ENCODE measurements around the gene L3MBTL4.
"Not testable (repeated sequence)": the region's sequence is repeated elsewhere in the genome, so short reads cannot be mapped to it uniquely, and the experiment has no call there.

L3MBTL4 gene

GRCh38 chr18:6161549-6161948, 253.2 kb downstream of the L3MBTL4 start:
- Mint-ChIP-seq H3K36me3 (ENCODE audit: low read depth) (no peaks in the 10 kb centered on the region), H3K27me3 (ENCODE audit: low read depth) (no peaks in the 10 kb centered on the region), H3K4me3 (no peak overlapping the region), H3K9me3 (peaks cover 13% of the 10 kb centered on the region), H3K27ac (no peak overlapping the region), H3K4me1 (ENCODE audit: low read depth) (no peaks in the 10 kb centered on the region)
- no peak for DNase-seq (ENCODE audit: low spot score)

- H3K4me1 Mint-ChIP-seq (ENCODE audit: low read depth): no peaks in the 10 kb centered on the region
- no peak overlapping the region for H3K27ac Mint-ChIP-seq
- H3K4me3 Mint-ChIP-seq: no peak overlapping the region
- no peaks in the 10 kb centered on the region for H3K27me3 Mint-ChIP-seq (ENCODE audit: low read depth)
- no peaks in the 10 kb centered on the region for H3K36me3 Mint-ChIP-seq (ENCODE audit: low read depth)
- no peak for DNase-seq (ENCODE audit: low spot score)
- H3K9me3 Mint-ChIP-seq: peaks cover 8% of the 10 kb centered on the region
These were observed 255.3 kb downstream of the L3MBTL4 start for GRCh38 chr18:6159426-6159825.

- H3K4me1 Mint-ChIP-seq (ENCODE audit: low read depth): no peaks in the 10 kb centered on the region
- H3K9me3 Mint-ChIP-seq: peaks cover 8% of the 10 kb centered on the region
- H3K27ac Mint-ChIP-seq: no peak overlapping the region
- no peaks in the 10 kb centered on the region for H3K36me3 Mint-ChIP-seq (ENCODE audit: low read depth)
- H3K27me3 Mint-ChIP-seq (ENCODE audit: low read depth): no peaks in the 10 kb centered on the region
- no peak for DNase-seq (ENCODE audit: low spot score)
- H3K4me3 Mint-ChIP-seq: no peak overlapping the region
These were observed 255.8 kb downstream of the L3MBTL4 start for GRCh38 chr18:6158958-6159357.

GRCh38 chr18:6156446-6156845, 258.3 kb downstream of the L3MBTL4 start:
- no peaks in the 10 kb centered on the region for H3K4me1 Mint-ChIP-seq (ENCODE audit: low read depth)
- H3K27ac Mint-ChIP-seq: no peak overlapping the region
- no peaks in the 10 kb centered on the region for H3K27me3 Mint-ChIP-seq (ENCODE audit: low read depth)
- no peaks in the 10 kb centered on the region for H3K36me3 Mint-ChIP-seq (ENCODE audit: low read depth)
- no peak for DNase-seq (ENCODE audit: low spot score)
- H3K4me3 Mint-ChIP-seq: no peak overlapping the region
- H3K9me3 Mint-ChIP-seq: peaks cover 7% of the 10 kb centered on the region

GRCh38 chr18:6155707-6156106, 259.0 kb downstream of the L3MBTL4 start:
- H3K9me3 Mint-ChIP-seq: peaks cover 7% of the 10 kb centered on the region
- H3K27me3 Mint-ChIP-seq (ENCODE audit: low read depth): no peaks in the 10 kb centered on the region
- no peak for DNase-seq (ENCODE audit: low spot score)
- H3K36me3 Mint-ChIP-seq (ENCODE audit: low read depth): no peaks in the 10 kb centered on the region
- no peaks in the 10 kb centered on the region for H3K4me1 Mint-ChIP-seq (ENCODE audit: low read depth)
- no peak overlapping the region for H3K4me3 Mint-ChIP-seq
- no peak overlapping the region for H3K27ac Mint-ChIP-seq

GRCh38 chr18:6150430-6150829, 264.3 kb downstream of the L3MBTL4 start:
- Mint-ChIP-seq H3K4me1 (ENCODE audit: low read depth) (no peaks in the 10 kb centered on the region), H3K36me3 (ENCODE audit: low read depth) (no peaks in the 10 kb centered on the region), H3K4me3 (no peak overlapping the region), H3K27ac (no peak overlapping the region), H3K27me3 (ENCODE audit: low read depth) (no peaks in the 10 kb centered on the region), H3K9me3 (peaks cover 4% of the 10 kb centered on the region)
- DNase-seq (ENCODE audit: low spot score): no peak

GRCh38 chr18:6146307-6146661, 268.4 kb downstream of the L3MBTL4 start:
- H3K27me3 Mint-ChIP-seq (ENCODE audit: low read depth): no peaks in the 10 kb centered on the region

GRCh38 chr18:6145645-6146306, 268.9 kb downstream of the L3MBTL4 start:
- Mint-ChIP-seq H3K9me3 (no peaks in the 10 kb centered on the region), H3K4me1 (ENCODE audit: low read depth) (no peaks in the 10 kb centered on the region), H3K27ac (no peak overlapping the region), H3K36me3 (ENCODE audit: low read depth) (no peaks in the 10 kb centered on the region), H3K4me3 (no peak overlapping the region), H3K27me3 (ENCODE audit: low read depth) (no peaks in the 10 kb centered on the region)
- no peak for DNase-seq (ENCODE audit: low spot score)

More at GRCh38 chr18:6146307-6146661, 268.4 kb downstream of the L3MBTL4 start:
- H3K4me1 Mint-ChIP-seq (ENCODE audit: low read depth): no peaks in the 10 kb centered on the region
- H3K27ac Mint-ChIP-seq: no peak overlapping the region
- no peaks in the 10 kb centered on the region for H3K9me3 Mint-ChIP-seq
- DNase-seq (ENCODE audit: low spot score): no peak
- H3K4me3 Mint-ChIP-seq: no peak overlapping the region
- no peaks in the 10 kb centered on the region for H3K36me3 Mint-ChIP-seq (ENCODE audit: low read depth)

GRCh38 chr18:6139007-6139406, 275.7 kb downstream of the L3MBTL4 start:
- H3K4me1 Mint-ChIP-seq (ENCODE audit: low read depth): no peaks in the 10 kb centered on the region
- no peak for DNase-seq (ENCODE audit: low spot score)
- no peak overlapping the region for H3K4me3 Mint-ChIP-seq
- H3K36me3 Mint-ChIP-seq (ENCODE audit: low read depth): no peaks in the 10 kb centered on the region
- no peak overlapping the region for H3K27ac Mint-ChIP-seq
- H3K27me3 Mint-ChIP-seq (ENCODE audit: low read depth): no peaks in the 10 kb centered on the region
- H3K9me3 Mint-ChIP-seq: peaks cover 10% of the 10 kb centered on the region

- H3K27ac Mint-ChIP-seq; H3K27me3 Mint-ChIP-seq (ENCODE audit: low read depth); H3K4me1 Mint-ChIP-seq (ENCODE audit: low read depth); H3K4me3 Mint-ChIP-seq; H3K36me3 Mint-ChIP-seq (ENCODE audit: low read depth); H3K9me3 Mint-ChIP-seq; DNase-seq (ENCODE audit: low spot score): not testable (repeated sequence)
These were observed 278.8 kb downstream of the L3MBTL4 start for GRCh38 chr18:6135901-6136300.

- not testable (repeated sequence) for DNase-seq (ENCODE audit: low spot score); H3K36me3 Mint-ChIP-seq (ENCODE audit: low read depth); H3K27me3 Mint-ChIP-seq (ENCODE audit: low read depth); H3K4me3 Mint-ChIP-seq; H3K4me1 Mint-ChIP-seq (ENCODE audit: low read depth); H3K9me3 Mint-ChIP-seq; H3K27ac Mint-ChIP-seq
These were observed 279.7 kb downstream of the L3MBTL4 start for GRCh38 chr18:6135029-6135428.

GRCh38 chr18:6132751-6133368, 281.9 kb downstream of the L3MBTL4 start:
- Mint-ChIP-seq H3K36me3 (ENCODE audit: low read depth) (no peaks in the 10 kb centered on the region), H3K4me1 (ENCODE audit: low read depth) (no peaks in the 10 kb centered on the region), H3K27ac (no peak overlapping the region)

GRCh38 chr18:6120820-6121279, 293.9 kb downstream of the L3MBTL4 start:
- Mint-ChIP-seq H3K4me1 (ENCODE audit: low read depth) (no peaks in the 10 kb centered on the region), H3K9me3 (no peaks in the 10 kb centered on the region), H3K4me3 (no peak overlapping the region), H3K27ac (no peak overlapping the region), H3K27me3 (ENCODE audit: low read depth) (no peaks in the 10 kb centered on the region), H3K36me3 (ENCODE audit: low read depth) (no peaks in the 10 kb centered on the region)
- DNase-seq (ENCODE audit: low spot score): no peak

More at GRCh38 chr18:6132751-6133368, 281.9 kb downstream of the L3MBTL4 start:
- H3K9me3 Mint-ChIP-seq: peaks cover 10% of the 10 kb centered on the region
- no peak for DNase-seq (ENCODE audit: low spot score)
- no peaks in the 10 kb centered on the region for H3K27me3 Mint-ChIP-seq (ENCODE audit: low read depth)
- H3K4me3 Mint-ChIP-seq: no peak overlapping the region

- no peaks in the 10 kb centered on the region for H3K36me3 Mint-ChIP-seq (ENCODE audit: low read depth)
- no peak overlapping the region for H3K4me3 Mint-ChIP-seq
- no peaks in the 10 kb centered on the region for H3K4me1 Mint-ChIP-seq (ENCODE audit: low read depth)
- H3K27me3 Mint-ChIP-seq (ENCODE audit: low read depth): no peaks in the 10 kb centered on the region
- no peaks in the 10 kb centered on the region for H3K9me3 Mint-ChIP-seq
- no peak for DNase-seq (ENCODE audit: low spot score)
- H3K27ac Mint-ChIP-seq: no peak overlapping the region
These were observed 294.9 kb downstream of the L3MBTL4 start for GRCh38 chr18:6119761-6120160.

GRCh38 chr18:6118080-6118479, 296.6 kb downstream of the L3MBTL4 start:
- Mint-ChIP-seq H3K4me1 (ENCODE audit: low read depth) (no peaks in the 10 kb centered on the region), H3K4me3 (no peak overlapping the region), H3K27ac (no peak overlapping the region), H3K9me3 (no peaks in the 10 kb centered on the region), H3K36me3 (ENCODE audit: low read depth) (no peaks in the 10 kb centered on the region), H3K27me3 (ENCODE audit: low read depth) (no peaks in the 10 kb centered on the region)
- no peak for DNase-seq (ENCODE audit: low spot score)
